HepG2 (cell line): ENCODE data around the gene TBCD.

ENCODE experiments used
- AKAP8 ChIP-seq: sonication (generic); formaldehyde crosslinking; IDR thresholded peaks from 2 replicates; pipeline ENCODE4 v1.5.1; 2020; ENCODE audit warnings: mild to moderate bottlenecking, missing genetic modification reagents
- EP300 ChIP-seq, 3 experiments: sonication (generic) in 1 of 3; formaldehyde crosslinking in 1 of 3; IDR thresholded peaks; 2 replicates each; pipeline versions ENCODE4 v1.5.1 to v1.6.1; 2011 to 2020; ENCODE audit warnings: low read depth in 2 of 3, low read length in 2 of 3, borderline replicate concordance in 1 of 3, improper control_type of control experiment in 1 of 3, mild to moderate bottlenecking in 1 of 3, missing genetic modification reagents in 1 of 3, moderate library complexity in 1 of 3
- EZH2 ChIP-seq: conservative IDR thresholded peaks from 2 replicates; pipeline ENCODE4 v1.6.1; 2012; ENCODE audit warnings: mild to moderate bottlenecking, low read depth, low read length, moderate library complexity
- MAFG ChIP-seq: sonication (generic); formaldehyde crosslinking; IDR thresholded peaks from 2 replicates; pipeline ENCODE4 v1.5.1; 2020; ENCODE audit warnings: mild to moderate bottlenecking, missing genetic modification reagents
- NFIC ChIP-seq: IDR thresholded peaks from 2 replicates; pipeline ENCODE4 v1.6.1; 2012; ENCODE audit warnings: mild to moderate bottlenecking, low read length, inconsistent platforms
- POLR2AphosphoS5 ChIP-seq: IDR thresholded peaks from 2 replicates; pipeline ENCODE4 v1.6.1; 2012; ENCODE audit warnings: low read depth, low read length
- REPIN1 ChIP-seq: sonication (generic); formaldehyde crosslinking; IDR thresholded peaks from 2 replicates; pipeline ENCODE4 v1.8.0; 2022; ENCODE audit warnings: missing genetic modification reagents, low read depth, mild to moderate bottlenecking, borderline replicate concordance
- ZNF335 ChIP-seq: sonication (generic); formaldehyde crosslinking; IDR thresholded peaks from 2 replicates; pipeline ENCODE4 v1.4.0; 2020; ENCODE audit warnings: missing genetic modification reagents
- TF ChIP-seq, protein P1 (sequence below): IDR thresholded peaks from 2 replicates; pipeline ENCODE4 v1.6.1; 2016
- TF ChIP-seq, protein P2 (sequence below): sonication (generic); formaldehyde crosslinking; IDR thresholded peaks from 2 replicates; pipeline ENCODE4 v1.8.1; 2023; ENCODE audit warnings: mild to moderate bottlenecking, missing genetic modification reagents, borderline replicate concordance
- TF ChIP-seq, protein P3 (sequence below): sonication (generic); formaldehyde crosslinking; IDR thresholded peaks from 2 replicates; pipeline ENCODE4 v1.4.0; 2020; ENCODE audit warnings: missing genetic modification reagents, borderline replicate concordance

DNA sequence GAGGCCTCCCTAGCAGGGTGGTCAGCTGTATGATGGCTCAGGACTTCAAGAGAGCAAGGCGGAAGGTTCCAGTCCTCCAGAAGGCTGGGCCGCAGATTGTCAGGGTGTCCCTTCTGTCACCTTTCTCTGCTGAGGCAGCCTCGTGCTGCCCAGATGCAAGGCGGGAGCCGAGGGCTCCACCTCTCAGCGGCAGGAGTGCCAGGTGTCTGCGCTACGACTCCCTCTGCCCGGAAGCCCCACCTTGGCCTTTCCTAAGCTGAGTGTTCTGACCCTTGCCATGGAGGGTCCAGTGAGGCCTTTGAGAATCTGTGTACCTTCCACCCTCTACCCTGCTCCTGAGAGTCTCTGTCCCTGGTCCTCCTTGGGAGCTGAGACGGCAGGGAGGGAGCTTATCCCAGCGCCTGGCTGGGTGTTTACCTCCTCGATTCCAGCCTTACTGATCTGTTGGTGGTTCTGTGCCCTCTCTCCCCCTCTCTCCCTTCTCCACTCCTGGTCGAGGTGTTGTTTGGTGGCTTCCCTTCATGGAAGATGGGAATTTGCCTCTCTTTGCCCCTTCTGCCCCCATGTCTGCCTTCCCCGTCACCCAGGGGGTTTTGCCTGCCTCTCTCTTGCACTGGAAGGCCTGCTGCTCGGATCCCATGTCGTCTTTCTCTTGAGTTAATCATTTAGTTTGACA lies 90.2 kb downstream of the TBCD start:
- TF ChIP-seq, protein P1, sequence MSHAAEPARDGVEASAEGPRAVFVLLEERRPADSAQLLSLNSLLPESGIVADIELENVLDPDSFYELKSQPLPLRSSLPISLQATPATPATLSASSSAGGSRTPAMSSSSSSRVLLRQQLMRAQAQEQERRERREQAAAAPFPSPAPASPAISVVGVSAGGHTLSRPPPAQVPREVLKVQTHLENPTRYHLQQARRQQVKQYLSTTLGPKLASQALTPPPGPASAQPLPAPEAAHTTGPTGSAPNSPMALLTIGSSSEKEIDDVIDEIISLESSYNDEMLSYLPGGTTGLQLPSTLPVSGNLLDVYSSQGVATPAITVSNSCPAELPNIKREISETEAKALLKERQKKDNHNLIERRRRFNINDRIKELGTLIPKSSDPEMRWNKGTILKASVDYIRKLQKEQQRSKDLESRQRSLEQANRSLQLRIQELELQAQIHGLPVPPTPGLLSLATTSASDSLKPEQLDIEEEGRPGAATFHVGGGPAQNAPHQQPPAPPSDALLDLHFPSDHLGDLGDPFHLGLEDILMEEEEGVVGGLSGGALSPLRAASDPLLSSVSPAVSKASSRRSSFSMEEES: no peak
- TF ChIP-seq AKAP8 (CRISPR knock-in tag): no peak
- TF ChIP-seq MAFG (CRISPR knock-in tag): no peak
- TF ChIP-seq EP300 (IDR thresholded peaks at IDR 0.05; ENCODE audit: low read depth in 2 of 2, low read length in 2 of 2): no peak
- TF ChIP-seq EP300 (CRISPR knock-in tag; IDR thresholded peaks at IDR 0.05; ENCODE audit: borderline replicate concordance): no peak
- TF ChIP-seq, protein P2, sequence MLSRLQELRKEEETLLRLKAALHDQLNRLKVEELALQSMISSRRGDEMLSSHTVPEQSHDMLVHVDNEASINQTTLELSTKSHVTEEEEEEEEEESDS (CRISPR knock-in tag): no peak
- no peak for TF ChIP-seq POLR2AphosphoS5
- TF ChIP-seq EZH2: no peak
- no peak for TF ChIP-seq REPIN1 (CRISPR knock-in tag)
- no peak for TF ChIP-seq NFIC
- TF ChIP-seq, protein P3, sequence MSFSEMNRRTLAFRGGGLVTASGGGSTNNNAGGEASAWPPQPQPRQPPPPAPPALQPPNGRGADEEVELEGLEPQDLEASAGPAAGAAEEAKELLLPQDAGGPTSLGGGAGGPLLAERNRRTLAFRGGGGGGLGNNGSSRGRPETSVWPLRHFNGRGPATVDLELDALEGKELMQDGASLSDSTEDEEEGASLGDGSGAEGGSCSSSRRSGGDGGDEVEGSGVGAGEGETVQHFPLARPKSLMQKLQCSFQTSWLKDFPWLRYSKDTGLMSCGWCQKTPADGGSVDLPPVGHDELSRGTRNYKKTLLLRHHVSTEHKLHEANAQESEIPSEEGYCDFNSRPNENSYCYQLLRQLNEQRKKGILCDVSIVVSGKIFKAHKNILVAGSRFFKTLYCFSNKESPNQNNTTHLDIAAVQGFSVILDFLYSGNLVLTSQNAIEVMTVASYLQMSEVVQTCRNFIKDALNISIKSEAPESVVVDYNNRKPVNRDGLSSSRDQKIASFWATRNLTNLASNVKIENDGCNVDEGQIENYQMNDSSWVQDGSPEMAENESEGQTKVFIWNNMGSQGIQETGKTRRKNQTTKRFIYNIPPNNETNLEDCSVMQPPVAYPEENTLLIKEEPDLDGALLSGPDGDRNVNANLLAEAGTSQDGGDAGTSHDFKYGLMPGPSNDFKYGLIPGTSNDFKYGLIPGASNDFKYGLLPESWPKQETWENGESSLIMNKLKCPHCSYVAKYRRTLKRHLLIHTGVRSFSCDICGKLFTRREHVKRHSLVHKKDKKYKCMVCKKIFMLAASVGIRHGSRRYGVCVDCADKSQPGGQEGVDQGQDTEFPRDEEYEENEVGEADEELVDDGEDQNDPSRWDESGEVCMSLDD (CRISPR knock-in tag): no peak
- no peak for TF ChIP-seq ZNF335 (CRISPR knock-in tag)
